Left lung (tissue), 10 donors: ENCODE results near the gene PATL2. TPM values are rescaled to one million over a fixed set of nuclear protein-coding genes. Genes with fewer than 3 reads are reported as not detected.

Experiments used
- ATAC-seq: fragments of 200-7000 bp; cut with Tn5 transposase; one replicate; pipeline ENCODE4 v1.9.1; 2020; ENCODE audit warnings: moderate library complexity
- DNase-seq, 4 donors: peaks; one replicate each; pipeline ENCODE4 v3.0.0-alpha.2; 2013 to 2020
- H3K27ac ChIP-seq, 2 donors: fragments of 200-600 bp; sonication (generic) in 1 of 2; one replicate each; pipeline versions ENCODE4 v1.5.0 to v1.8.0; 2020 to 2021
- H3K27me3 ChIP-seq, 2 donors: fragments of 200-600 bp; sonication (generic) in 1 of 2; one replicate each; pipeline versions ENCODE4 v1.5.0 to v1.8.0; 2020 to 2021
- H3K36me3 ChIP-seq, 2 donors: fragments of 200-600 bp; sonication (generic) in 1 of 2; one replicate each; pipeline versions ENCODE4 v1.5.0 to v1.8.0; 2020 to 2021
- H3K4me1 ChIP-seq, 2 donors: fragments of 200-600 bp; one replicate each; pipeline ENCODE4 v1.8.0; 2021
- H3K4me3 ChIP-seq, 2 donors: fragments of 200-600 bp; sonication (generic) in 1 of 2; one replicate each; pipeline versions ENCODE4 v1.5.0 to v1.8.0; 2020 to 2021; ENCODE audit warnings: mild to moderate bottlenecking in 1 of 2
- H3K9me3 ChIP-seq, 2 donors: fragments of 200-600 bp; sonication (generic) in 1 of 2; one replicate each; pipeline versions ENCODE4 v1.5.0 to v1.8.0; 2020 to 2021
- CTCF ChIP-seq, 2 donors: fragments of 200-600 bp; sonication (generic) in 1 of 2; IDR thresholded peaks; one replicate each; pipeline versions ENCODE4 v1.5.0 to v1.8.0; 2021; ENCODE audit warnings: antibody characterized with exemption in 2 of 2
- intact Hi-C, 2 donors: fragments of 100-400 bp; cut with DNase I; formaldehyde crosslinking; loops; one replicate each; pipeline versions ENCODE4 v1.11.2 to v1.14.2; 2022
- polyA plus RNA-seq, 6 donors: library from polyadenylated mRNA; unstranded; fragments of 120-200 nt; gene quantifications; one replicate each; pipeline ENCODE4 v1.2.1, GENCODE V29; 2013; ENCODE audit not compliant: insufficient read length in 6 of 6
- total RNA-seq, 2 donors: library from RNA; stranded (reverse); fragmentation: NEBNext Ultra II Directional; extraction: Animal tissue kit (Norgen Biotek cat#: 25700); gene quantifications; one replicate each; pipeline ENCODE4 v1.2.1, GENCODE V29; 2021
- donor health status: DM: no; HTN: yes; CAD: no.
- donor health status: DM: no; HTN: no; CAD: no.

Gene PATL2
- total and polyA plus RNA-seq, 8 donors = 0.88 to 3.8 (median 1.1) TPM

DNA sequence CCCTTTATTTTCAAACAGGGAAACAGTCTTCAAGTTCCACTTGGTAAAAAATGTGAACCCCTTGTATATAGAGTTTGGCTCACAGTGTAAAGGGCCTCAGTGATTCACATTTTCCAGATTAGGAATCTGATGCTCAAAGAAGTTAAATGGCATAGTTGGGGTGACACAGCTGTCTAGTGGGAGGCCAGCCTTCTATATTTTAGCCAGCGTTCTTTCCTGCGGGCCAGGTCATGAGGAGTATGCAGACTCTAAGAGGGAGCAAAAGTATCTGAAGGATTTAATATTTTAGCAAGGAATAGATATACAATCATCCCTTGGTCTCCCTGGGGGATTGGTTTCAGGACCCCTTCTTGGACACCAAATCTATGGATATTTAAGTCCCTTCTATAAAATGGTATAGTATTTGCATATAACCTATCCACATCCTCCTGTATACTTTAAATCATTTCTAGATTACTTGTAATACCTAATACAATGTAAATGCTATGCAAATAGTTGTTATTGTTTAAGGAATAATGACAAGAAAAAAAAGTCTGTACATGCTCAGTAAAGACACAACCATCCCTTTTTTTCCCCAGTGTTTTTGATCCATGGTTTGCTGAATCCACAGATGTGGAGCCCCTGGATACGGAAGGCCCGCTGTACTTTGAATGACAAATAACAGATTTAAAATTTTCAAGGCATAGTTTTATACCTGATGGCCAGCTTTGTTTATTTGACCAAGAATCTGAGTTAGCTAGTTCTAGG lies 7.2 kb upstream of the PATL2 start:
- no peaks in the 10 kb centered on the region for H3K9me3 ChIP-seq
- H3K4me3 ChIP-seq = no peak overlapping the region
- TF ChIP-seq CTCF (IDR thresholded peaks at IDR 0.05) = no peak
- H3K36me3 ChIP-seq = peaks cover 0 to 71% of the 10 kb centered on the region in 2 donors
- no peaks in the 10 kb centered on the region for H3K27me3 ChIP-seq
- intact Hi-C loops = no loop called here
- H3K4me1 ChIP-seq = peaks cover 23 to 86% of the 10 kb centered on the region in 2 donors
- H3K27ac ChIP-seq = peak overlapping the region in 1 of 2 donors; percentile 13
- DNase-seq (no peak), ATAC-seq (no peak)

GRCh38 chr15:44716983-44717602 lies 6.0 kb upstream of the PATL2 start:
- intact Hi-C loops = no loop called here

DNA sequence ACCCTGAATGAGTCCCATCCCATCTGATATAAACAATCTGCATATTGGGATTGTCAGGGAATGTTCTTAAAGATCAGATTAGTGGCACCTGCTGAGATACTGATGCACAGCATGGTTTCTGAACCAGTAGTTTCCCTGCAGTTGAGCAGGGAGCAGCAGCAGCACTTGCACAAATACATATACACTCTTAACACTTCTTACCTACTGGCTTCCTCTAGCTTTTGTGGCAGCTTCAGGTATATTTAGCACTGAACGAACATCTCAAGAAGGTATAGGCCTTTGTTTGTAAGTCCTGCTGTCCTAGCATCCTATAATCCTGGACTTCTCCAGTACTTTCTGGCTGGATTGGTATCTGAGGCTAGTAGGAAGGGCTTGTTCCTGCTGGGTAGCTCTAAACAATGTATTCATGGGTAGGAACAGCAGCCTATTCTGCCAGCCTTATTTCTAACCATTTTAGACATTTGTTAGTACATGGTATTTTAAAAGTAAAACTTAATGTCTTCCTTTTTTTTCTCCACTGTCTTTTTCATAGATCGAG lies 4.7 kb upstream of the PATL2 start:
- H3K4me1 ChIP-seq = peaks cover 23 to 75% of the 10 kb centered on the region in 2 donors
- peaks cover 0 to 77% of the 10 kb centered on the region in 2 donors for H3K36me3 ChIP-seq
- no peaks in the 10 kb centered on the region for H3K9me3 ChIP-seq
- H3K27ac ChIP-seq = peak overlapping the region in 1 of 2 donors; percentile 18
- no peak for TF ChIP-seq CTCF (IDR thresholded peaks at IDR 0.05)
- H3K4me3 ChIP-seq = peak overlapping the region in 1 of 2 donors; percentile 92
- DNase-seq (no peak), ATAC-seq (no peak)
- intact Hi-C loops = no loop called here
- no peaks in the 10 kb centered on the region for H3K27me3 ChIP-seq

More at GRCh38 chr15:44716983-44717602, 6.0 kb upstream of the PATL2 start:
- Histone ChIP-seq H3K27me3 (no peaks in the 10 kb centered on the region), H3K36me3 (peaks cover 0 to 77% of the 10 kb centered on the region in 2 donors), H3K4me3 (no peak overlapping the region), H3K9me3 (no peaks in the 10 kb centered on the region), H3K4me1 (peaks cover 23 to 75% of the 10 kb centered on the region in 2 donors), H3K27ac (no peak overlapping the region)
- DNase-seq (no peak), ATAC-seq (no peak)
- TF ChIP-seq CTCF (IDR thresholded peaks at IDR 0.05) = no peak

DNA sequence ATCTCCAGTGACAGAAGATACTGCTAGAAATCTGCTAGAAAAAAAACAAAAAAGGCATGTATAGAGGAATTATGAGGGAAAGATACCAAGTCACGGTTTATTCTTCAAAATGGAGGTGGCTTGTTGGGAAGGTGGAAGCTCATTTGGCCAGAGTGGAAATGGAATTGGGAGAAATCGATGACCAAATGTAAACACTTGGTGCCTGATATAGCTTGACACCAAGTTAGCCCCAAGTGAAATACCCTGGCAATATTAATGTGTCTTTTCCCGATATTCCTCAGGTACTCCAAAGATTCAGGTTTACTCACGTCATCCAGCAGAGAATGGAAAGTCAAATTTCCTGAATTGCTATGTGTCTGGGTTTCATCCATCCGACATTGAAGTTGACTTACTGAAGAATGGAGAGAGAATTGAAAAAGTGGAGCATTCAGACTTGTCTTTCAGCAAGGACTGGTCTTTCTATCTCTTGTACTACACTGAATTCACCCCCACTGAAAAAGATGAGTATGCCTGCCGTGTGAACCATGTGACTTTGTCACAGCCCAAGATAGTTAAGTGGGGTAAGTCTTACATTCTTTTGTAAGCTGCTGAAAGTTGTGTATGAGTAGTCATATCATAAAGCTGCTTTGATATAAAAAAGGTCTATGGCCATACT lies 4.1 kb upstream of the PATL2 start:
- Histone ChIP-seq H3K4me1 (peaks cover 24 to 69% of the 10 kb centered on the region in 2 donors), H3K9me3 (no peaks in the 10 kb centered on the region), H3K4me3 (peak overlapping the region in 1 of 2 donors; percentile 92), H3K36me3 (peaks cover 0 to 74% of the 10 kb centered on the region in 2 donors), H3K27me3 (no peaks in the 10 kb centered on the region), H3K27ac (peak overlapping the region in 1 of 2 donors; percentile 18)
- ATAC-seq (no peak), DNase-seq (no peak)
- TF ChIP-seq CTCF (IDR thresholded peaks at IDR 0.05) = no peak
- intact Hi-C loops = no loop called here
